G401 (cell line): ENCODE data around the gene ODF4. TPM values are rescaled to one million over a fixed set of nuclear protein-coding genes. Genes with fewer than 3 reads are reported as not detected.

Experiments
- DNase-seq: peaks from one replicate; pipeline ENCODE4 v3.0.0-alpha.2; 2015; ENCODE audit warnings: low spot score
- in situ Hi-C: cut with HindIII; loops from 2 replicates; pipeline ENCODE4 v1.10.0; 2016; ENCODE audit warnings: low sequenced_read_pairs, mixed read lengths
- total RNA-seq: library from RNA; depleted of rRNA; stranded (reverse); fragments of >200 nt; shearing (Covaris generic); gene quantifications from 2 replicates; pipeline ENCODE4 v1.2.3, GENCODE V29; 2014; rRNA removed

Gene ODF4
- not detected in 2 replicates for total RNA-seq

- no peak for DNase-seq
- in situ Hi-C loops = no loop called here
Observed at GRCh38 chr17:8339540-8339939, at the start of gene ODF4. ODF4 (plus strand) TSS chr17:8339840; CDS start chr17:8340052, 212 bp downstream.

- DNase-seq = no peak
- in situ Hi-C loops = no loop called here
Observed at GRCh38 chr17:8290043-8290442, 49.6 kb upstream of the ODF4 start.

GRCh38 chr17:8292639-8293395 lies 46.8 kb upstream of the ODF4 start:
- in situ Hi-C loops = no loop called here
- DNase-seq = no peak

- in situ Hi-C loops = no loop called here
- no peak for DNase-seq
Observed at GRCh38 chr17:8294361-8294760, 45.3 kb upstream of the ODF4 start.

GRCh38 chr17:8294814-8295316 lies 44.8 kb upstream of the ODF4 start:
- in situ Hi-C loops = no loop called here
- no peak for DNase-seq

GRCh38 chr17:8300226-8300625 lies 39.4 kb upstream of the ODF4 start:
- in situ Hi-C loops = no loop called here
- DNase-seq = no peak

- peak; percentile 89 for DNase-seq
- in situ Hi-C loops = no loop called here
Observed at GRCh38 chr17:8300627-8301242, 38.9 kb upstream of the ODF4 start.

GRCh38 chr17:8310601-8311123 lies 29.0 kb upstream of the ODF4 start:
- DNase-seq = no peak
- in situ Hi-C loops = no loop called here

GRCh38 chr17:8311131-8311790 lies 28.4 kb upstream of the ODF4 start:
- in situ Hi-C loops = no loop called here
- DNase-seq = no peak

GRCh38 chr17:8312251-8312650 lies 27.4 kb upstream of the ODF4 start:
- no peak for DNase-seq
- in situ Hi-C loops = no loop called here

GRCh38 chr17:8312726-8313600 lies 26.7 kb upstream of the ODF4 start:
- DNase-seq = no peak
- in situ Hi-C loops = no loop called here

GRCh38 chr17:8314797-8315763 lies 24.6 kb upstream of the ODF4 start:
- in situ Hi-C loops = no loop called here
- DNase-seq = no peak

GRCh38 chr17:8315764-8316217 lies 23.8 kb upstream of the ODF4 start:
- peak; percentile 31 for DNase-seq

GRCh38 chr17:8318010-8318935 lies 21.4 kb upstream of the ODF4 start:
- in situ Hi-C loops = no loop called here
- DNase-seq = no peak

More at GRCh38 chr17:8315764-8316217, 23.8 kb upstream of the ODF4 start:
- in situ Hi-C loops = no loop called here

GRCh38 chr17:8320262-8320661 lies 19.4 kb upstream of the ODF4 start:
- in situ Hi-C loops = no loop called here
- DNase-seq = no peak

- in situ Hi-C loops = no loop called here
- peak; percentile 16 for DNase-seq
Observed at GRCh38 chr17:8320990-8321389, 18.6 kb upstream of the ODF4 start.

GRCh38 chr17:8322061-8322460 lies 17.6 kb upstream of the ODF4 start:
- in situ Hi-C loops = no loop called here
- no peak for DNase-seq
